Measurements from ENCODE around the gene CIAO3. TPM values are rescaled to one million over a fixed set of nuclear protein-coding genes. Genes with fewer than 3 reads are reported as not detected.

The CIAO3 gene
- total RNA-seq, 1 experiment from 2014 or later: 50.9 TPM

- no peak for TF ChIP-seq MXD4 (CRISPR knock-in tag; IDR thresholded peaks at IDR 0.05; ENCODE audit: borderline replicate concordance)
- TF ChIP-seq CBFB (CRISPR knock-in tag; IDR thresholded peaks at IDR 0.05; ENCODE audit: low read depth): no peak
- TF ChIP-seq ZMAT4 (CRISPR knock-in tag; IDR thresholded peaks at IDR 0.05): no peak
- TF ChIP-seq ZNF416 (CRISPR knock-in tag; IDR thresholded peaks at IDR 0.05): no peak
- no peak for TF ChIP-seq OVOL2 (CRISPR knock-in tag; IDR thresholded peaks at IDR 0.05; ENCODE audit: borderline replicate concordance)
- no peak for TF ChIP-seq AR (CRISPR knock-in tag; IDR thresholded peaks at IDR 0.05)
- TF ChIP-seq ZBTB43 (CRISPR knock-in tag; IDR thresholded peaks at IDR 0.05): no peak
- TF ChIP-seq MLX (CRISPR knock-in tag; IDR thresholded peaks at IDR 0.05): no peak
- no peak for TF ChIP-seq NR3C1 (CRISPR knock-in tag; conservative IDR thresholded peaks at IDR 0.05; ENCODE audit: low read depth)
- Mint-ChIP-seq H3K4me1 (no peaks in the 10 kb centered on the region), H3K27ac (no peak overlapping the region), H3K9me3 (no peaks in the 10 kb centered on the region), H3K36me3 (no peaks in the 10 kb centered on the region), H3K4me3 (no peak overlapping the region), H3K27me3 (ENCODE audit: low read depth) (no peaks in the 10 kb centered on the region)
- ChIA-PET CTCF (interaction anchor here (1.4 kb wide), 1 partner anchor 22 kb away, joined by 4 read pairs; no protein-coding TSS in a partner anchor), POLR2A (no interaction called here)
- DNase-seq (ENCODE audit: low spot score) (no peak), ATAC-seq (no peak)
These were observed 24.7 kb upstream of the CIAO3 start for GRCh38 chr16:765488-765865.

- ChIA-PET POLR2A (no interaction called here), CTCF (no interaction called here)
- H3K27me3 Mint-ChIP-seq (ENCODE audit: low read depth): no peaks in the 10 kb centered on the region
- no peaks in the 10 kb centered on the region for H3K4me1 Mint-ChIP-seq
- no peaks in the 10 kb centered on the region for H3K9me3 Mint-ChIP-seq
- no peak for ATAC-seq
- no peak overlapping the region for H3K27ac Mint-ChIP-seq
- H3K36me3 Mint-ChIP-seq: no peaks in the 10 kb centered on the region
- TF ChIP-seq ZNF121 (CRISPR knock-in tag; IDR thresholded peaks at IDR 0.05): no peak
- TF ChIP-seq TP53 (CRISPR knock-in tag; IDR thresholded peaks at IDR 0.05): no peak
- TF ChIP-seq ZNF138 (CRISPR knock-in tag; conservative IDR thresholded peaks at IDR 0.05): no peak
- no peak for TF ChIP-seq TEAD1 (CRISPR knock-in tag; IDR thresholded peaks at IDR 0.05)
- TF ChIP-seq PRDM15 (CRISPR knock-in tag; IDR thresholded peaks at IDR 0.05): no peak
- H3K4me3 Mint-ChIP-seq: no peak overlapping the region
- DNase-seq (ENCODE audit: low spot score): no peak
These were observed 24.2 kb upstream of the CIAO3 start for GRCh38 chr16:764848-765487.
